Astrocyte of the cerebellum (primary cell): Measurements from ENCODE around the gene BRI3.

Experiments
- DNase-seq: peaks from one replicate; pipeline ENCODE4 v3.0.0-alpha.2; 2011; ENCODE audit warnings: low read depth
- H3K4me3 ChIP-seq: 2 replicates; pipeline ENCODE4 v1.5.1; 2011; ENCODE audit warnings: mild to moderate bottlenecking, low read depth, low read length, moderate library complexity
- CTCF ChIP-seq: IDR thresholded peaks from 2 replicates; pipeline ENCODE4 v1.5.1; 2012; ENCODE audit warnings: low read length, low read depth, moderate library complexity, mild to moderate bottlenecking; ENCODE audit errors: missing control alignments
- in situ Hi-C: cut with HindIII; loops from 2 replicates; pipeline ENCODE4 v1.10.0; 2017; ENCODE audit warnings: low sequenced_read_pairs

BRI3 gene

DNA sequence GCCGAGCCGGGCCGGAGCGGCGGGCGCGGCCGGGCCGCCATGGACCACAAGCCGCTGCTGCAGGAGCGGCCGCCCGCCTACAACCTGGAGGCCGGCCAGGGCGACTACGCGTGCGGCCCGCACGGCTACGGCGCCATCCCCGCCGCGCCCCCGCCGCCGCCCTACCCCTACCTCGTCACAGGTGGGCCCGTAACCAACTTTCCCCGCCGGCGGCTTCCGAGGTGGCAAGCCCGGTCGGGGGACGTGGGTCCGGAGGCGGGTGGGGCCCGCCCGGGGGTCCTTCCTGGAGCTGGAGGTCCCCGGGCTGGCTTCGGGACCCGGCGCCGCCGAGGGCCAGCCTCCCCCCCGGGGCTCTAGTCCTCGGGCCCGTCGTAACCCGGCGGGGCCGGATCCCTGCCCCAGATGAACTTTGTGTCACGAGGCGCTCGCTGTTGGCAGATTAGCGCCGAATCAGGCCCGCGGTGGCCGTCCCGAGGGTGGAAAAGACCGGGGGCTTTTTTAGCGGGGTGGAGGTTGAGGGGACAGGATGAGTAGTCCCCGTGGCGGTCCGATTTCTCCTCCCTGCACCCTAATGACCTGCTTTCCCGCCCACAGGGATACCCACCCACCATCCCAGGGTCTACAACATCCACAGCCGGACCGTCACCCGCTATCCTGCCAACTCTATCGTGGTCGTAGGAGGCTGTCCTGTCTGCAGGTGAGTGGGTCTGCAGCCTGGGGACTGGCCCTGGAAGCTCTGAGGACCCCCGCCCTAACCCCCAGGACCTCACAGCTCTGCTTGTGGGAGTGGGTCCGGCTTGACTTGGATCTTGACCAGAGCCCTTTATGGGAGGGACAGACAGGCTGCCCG lies 496 bp downstream of the BRI3 start:
- in situ Hi-C loops: no loop called here
- no peak for DNase-seq
- peak overlapping the region; percentile 93 for H3K4me3 ChIP-seq
- no peak for TF ChIP-seq CTCF

DNA sequence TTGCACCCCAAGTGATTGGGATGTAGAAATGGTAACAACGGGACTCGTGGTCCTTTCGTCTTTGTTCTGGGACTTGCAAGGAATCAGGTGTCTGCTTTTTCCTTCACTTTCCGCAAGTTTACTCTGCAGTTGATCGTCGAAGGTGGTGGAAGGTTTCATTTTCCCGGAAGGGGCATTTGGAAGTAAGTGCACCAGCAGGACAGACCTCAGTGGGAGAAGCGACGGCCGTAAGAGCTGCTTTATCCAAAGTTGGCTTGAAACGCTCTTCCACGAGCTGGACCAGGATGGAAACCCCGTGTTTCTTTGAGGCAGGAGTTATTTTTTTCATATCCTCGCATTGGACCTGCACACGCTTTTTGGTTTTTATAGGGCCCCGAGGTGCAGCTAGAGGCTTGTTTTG lies 1.2 kb downstream of the BRI3 start:
- no peak for DNase-seq
- peak overlapping the region; percentile 93 for H3K4me3 ChIP-seq
- in situ Hi-C loops: no loop called here
- TF ChIP-seq CTCF: no peak

GRCh38 chr7:98283127-98283886 lies 1.8 kb downstream of the BRI3 start:
- DNase-seq: no peak
- peak overlapping the region; percentile 93 for H3K4me3 ChIP-seq
- in situ Hi-C loops: no loop called here
- no peak for TF ChIP-seq CTCF

DNA sequence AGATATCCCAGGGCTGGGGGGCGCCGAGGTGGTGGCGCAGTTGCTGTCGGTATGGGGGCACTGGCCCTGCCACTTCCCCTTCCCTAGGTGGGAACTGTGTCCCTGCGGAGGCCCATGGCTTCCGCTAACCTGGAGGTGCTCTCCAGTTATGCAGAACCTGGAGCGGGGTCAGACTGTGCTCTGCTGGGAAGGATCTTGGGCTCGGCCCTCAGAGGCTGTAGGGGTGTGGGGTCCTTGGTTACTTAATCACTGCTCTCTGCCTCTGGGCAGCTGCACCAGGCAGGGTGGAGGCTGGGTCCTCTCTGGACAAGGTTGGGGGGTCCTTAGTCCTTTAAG lies 2.4 kb downstream of the BRI3 start:
- in situ Hi-C loops: no loop called here
- TF ChIP-seq CTCF: no peak
- no peak for DNase-seq
- peak overlapping the region; percentile 93 for H3K4me3 ChIP-seq

GRCh38 chr7:98284335-98285036 lies 3.0 kb downstream of the BRI3 start:
- DNase-seq: no peak
- peak overlapping the region; percentile 93 for H3K4me3 ChIP-seq
- in situ Hi-C loops: no loop called here

More at GRCh38 chr7:98284335-98285036, 3.0 kb downstream of the BRI3 start:
- TF ChIP-seq CTCF: no peak
